ENCODE data around the gene AXIN1. TPM values are rescaled to one million over a fixed set of nuclear protein-coding genes. Genes with fewer than 3 reads are reported as not detected.

The AXIN1 gene
- total RNA-seq, 2 donors from 2014 or later: 10.9 to 12.3 TPM

- DNase-seq: no peak
- ATAC-seq: no peak
- intact Hi-C loops (cut with DNase I): no loop called here
These were observed 62.4 kb downstream of the AXIN1 start for GRCh38 chr16:290015-290680.

GRCh38 chr16:289395-289997, 63.0 kb downstream of the AXIN1 start:
- DNase-seq (no peak), ATAC-seq (no peak)
- intact Hi-C loops (cut with DNase I): no loop called here

GRCh38 chr16:287981-288920, 64.3 kb downstream of the AXIN1 start:
- ATAC-seq (no peak), DNase-seq (no peak)
- intact Hi-C loops (cut with DNase I): no loop called here

GRCh38 chr16:287298-287811, 65.2 kb downstream of the AXIN1 start:
- DNase-seq (no peak), ATAC-seq (no peak)
- intact Hi-C loops (cut with DNase I): no loop called here

GRCh38 chr16:286491-287297, 65.8 kb downstream of the AXIN1 start:
- ATAC-seq (no peak), DNase-seq (no peak)
- intact Hi-C loops (cut with DNase I): no loop called here

- no peak for ATAC-seq
- DNase-seq: no peak
- intact Hi-C loops (cut with DNase I): no loop called here
These were observed 67.1 kb downstream of the AXIN1 start for GRCh38 chr16:285146-286055.

GRCh38 chr16:284204-285120, 68.1 kb downstream of the AXIN1 start:
- intact Hi-C loops (cut with DNase I): no loop called here
- no peak for ATAC-seq
- DNase-seq: no peak

GRCh38 chr16:283033-283805, 69.3 kb downstream of the AXIN1 start, which contains the start of gene PDIA2:
TSS of gene PDIA2 (plus strand) at chr16:283164. CDS start at chr16:283170, 6 bp downstream.
- no peak for DNase-seq
- intact Hi-C loops (cut with DNase I): no loop called here
- peak in 1 of 2 donors; percentile 5 for ATAC-seq

GRCh38 chr16:282491-282890, 70.0 kb downstream of the AXIN1 start:
- ATAC-seq (no peak), DNase-seq (no peak)
- intact Hi-C loops (cut with DNase I): no loop called here

GRCh38 chr16:281660-282255, 70.8 kb downstream of the AXIN1 start:
- ATAC-seq (no peak), DNase-seq (no peak)
- intact Hi-C loops (cut with DNase I): no loop called here

- intact Hi-C loops (cut with DNase I): no loop called here
- no peak for DNase-seq
- no peak for ATAC-seq
These were observed 71.4 kb downstream of the AXIN1 start for GRCh38 chr16:280991-281659.

GRCh38 chr16:280552-280951, 72.0 kb downstream of the AXIN1 start, which contains the start of gene ARHGDIG:
TSS of gene ARHGDIG (plus strand) at chr16:280591. CDS start at chr16:280681, 90 bp downstream.
- no peak for DNase-seq
- intact Hi-C loops (cut with DNase I): no loop called here
- peak in 1 of 2 donors; percentile 6 for ATAC-seq

GRCh38 chr16:280005-280460, 72.5 kb downstream of the AXIN1 start:
- no peak for DNase-seq
- intact Hi-C loops (cut with DNase I): no loop called here
- no peak for ATAC-seq

GRCh38 chr16:279531-279930, 73.0 kb downstream of the AXIN1 start:
- ATAC-seq: no peak
- intact Hi-C loops (cut with DNase I): no loop called here
- DNase-seq: no peak

- DNase-seq: no peak
- intact Hi-C loops (cut with DNase I): no loop called here
- ATAC-seq: peak in 1 of 2 donors; percentile 26
These were observed 73.6 kb downstream of the AXIN1 start for GRCh38 chr16:278863-279366.

Data from left cardiac atrium (tissue), 4 donors.